ENCODE data around the gene KLHL21. TPM values are rescaled to one million over a fixed set of nuclear protein-coding genes. Genes with fewer than 3 reads are reported as not detected.

The KLHL21 gene
- total and polyA plus RNA-seq, 9 donors: 14.4 to 40.4 (median 34.4) TPM

- TF ChIP-seq EP300 (IDR thresholded peaks at IDR 0.05) (no peak), CTCF (IDR thresholded peaks at IDR 0.05) (no peak), POLR2A (IDR thresholded peaks at IDR 0.05) (no peak)
- no peak overlapping the region for H3K4me3 ChIP-seq
- H3K27ac ChIP-seq: no peak overlapping the region
- no peak for DNase-seq
- intact Hi-C loops (cut with DNase I): loop anchor here in 1 of 4 donors (5.0 kb wide), 1 partner anchor 35 kb away; no protein-coding TSS in a partner anchor
- H3K36me3 ChIP-seq: no peaks in the 10 kb centered on the region
- WGBS, 3 donors: 72 to 80% (median 79%) methylated on average over 6 of the region's 6 CpGs
- H3K27me3 ChIP-seq: no peaks in the 10 kb centered on the region
- H3K4me1 ChIP-seq (ENCODE audit: insufficient read depth): peaks cover 23% of the 10 kb centered on the region
- no peaks in the 10 kb centered on the region for H3K9me3 ChIP-seq
Observed at GRCh38 chr1:6597777-6598131, 4.9 kb downstream of the KLHL21 start.

- Histone ChIP-seq H3K27ac (no peak overlapping the region), H3K4me1 (ENCODE audit: insufficient read depth) (peaks cover 23% of the 10 kb centered on the region), H3K4me3 (no peak overlapping the region), H3K9me3 (no peaks in the 10 kb centered on the region), H3K36me3 (no peaks in the 10 kb centered on the region), H3K27me3 (no peaks in the 10 kb centered on the region)
- DNase-seq: no peak
- TF ChIP-seq POLR2A (IDR thresholded peaks at IDR 0.05) (no peak), EP300 (IDR thresholded peaks at IDR 0.05) (no peak), CTCF (IDR thresholded peaks at IDR 0.05) (no peak)
- WGBS, 3 donors: 66 to 70% (median 70%) methylated on average over 15 of the region's 15 CpGs
- intact Hi-C loops (cut with DNase I): loop anchor here in 1 of 4 donors (5.0 kb wide), 1 partner anchor 35 kb away; no protein-coding TSS in a partner anchor
Observed at GRCh38 chr1:6596886-6597776, 5.5 kb downstream of the KLHL21 start.

- H3K27me3 ChIP-seq: no peaks in the 10 kb centered on the region
- intact Hi-C loops (cut with DNase I): loop anchor here in 1 of 4 donors (5.0 kb wide), 1 partner anchor 36 kb away; no protein-coding TSS in a partner anchor
- no peak for TF ChIP-seq POLR2A (IDR thresholded peaks at IDR 0.05)
- no peaks in the 10 kb centered on the region for H3K9me3 ChIP-seq
- 44 to 47% (median 45%) methylated on average over 7 of the region's 7 CpGs for WGBS, 3 donors
- no peak overlapping the region for H3K27ac ChIP-seq
- no peaks in the 10 kb centered on the region for H3K36me3 ChIP-seq
- peak in 1 of 5 donors; percentile 37 for DNase-seq
- H3K4me3 ChIP-seq: no peak overlapping the region
- H3K4me1 ChIP-seq (ENCODE audit: insufficient read depth): peaks cover 23% of the 10 kb centered on the region
Observed at GRCh38 chr1:6596351-6596750, 6.3 kb downstream of the KLHL21 start.

GRCh38 chr1:6594977-6595740 is 7.5 kb downstream of the KLHL21 start:
- DNase-seq: no peak
- no peak for TF ChIP-seq EP300 (IDR thresholded peaks at IDR 0.05)
- TF ChIP-seq CTCF (IDR thresholded peaks at IDR 0.05): no peak
- no peak for TF ChIP-seq POLR2A (IDR thresholded peaks at IDR 0.05)
- H3K9me3 ChIP-seq: no peaks in the 10 kb centered on the region
- WGBS, 3 donors: 87 to 92% (median 87%) methylated on average over 11 of the region's 11 CpGs
- no peak overlapping the region for H3K27ac ChIP-seq
- no peaks in the 10 kb centered on the region for H3K36me3 ChIP-seq
- peaks cover 23% of the 10 kb centered on the region for H3K4me1 ChIP-seq (ENCODE audit: insufficient read depth)
- H3K4me3 ChIP-seq: no peak overlapping the region
- no peaks in the 10 kb centered on the region for H3K27me3 ChIP-seq
- intact Hi-C loops (cut with DNase I): loop anchor here in 1 of 4 donors (5.0 kb wide), 1 partner anchor 37 kb away; no protein-coding TSS in a partner anchor

Data from ovary (tissue), 9 donors.